Thyroid gland (tissue), 4 donors: ENCODE measurements around the gene HOMER2.

Source experiments
- POLR2A ChIP-seq, 2 donors: fragments of 450-650 bp; IDR thresholded peaks; one replicate each; pipeline ENCODE4 v1.6.1; 2017; ENCODE audit warnings: antibody characterized with exemption in 2 of 2, mild to moderate bottlenecking in 2 of 2, moderate library complexity in 1 of 2
- TF ChIP-seq, protein P1 (sequence below), 6 experiments: fragments of 200-600 bp in 3 of 6; fragments of 450-650 bp in 3 of 6; sonication (generic) in 3 of 6; IDR thresholded peaks; one replicate each; pipeline ENCODE4 v1.5.1; 2016 to 2019; ENCODE audit warnings: antibody characterized with exemption in 6 of 6, mild to moderate bottlenecking in 2 of 6, inconsistent platforms in 1 of 6, moderate library complexity in 1 of 6

DNA sequence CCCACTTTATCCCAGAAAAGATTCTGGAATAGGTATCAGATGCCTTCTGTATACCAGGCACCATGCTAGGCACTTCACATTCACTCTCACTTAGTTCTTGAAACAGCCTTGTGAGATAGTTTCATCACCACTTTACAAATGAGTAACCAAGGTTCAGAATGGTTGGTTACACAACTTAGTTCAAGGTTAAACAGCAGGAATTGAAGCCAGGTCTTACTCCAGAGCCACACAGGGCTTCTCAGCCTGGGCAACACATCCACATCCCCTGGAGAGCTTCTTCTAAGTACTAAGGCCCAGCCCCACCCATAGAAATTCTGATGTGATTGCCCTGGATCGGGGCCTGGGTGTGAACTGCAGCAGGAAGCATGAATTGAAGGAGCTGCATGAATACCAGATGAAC, 124.4 kb downstream of the HOMER2 start:
- TF ChIP-seq, protein P1, sequence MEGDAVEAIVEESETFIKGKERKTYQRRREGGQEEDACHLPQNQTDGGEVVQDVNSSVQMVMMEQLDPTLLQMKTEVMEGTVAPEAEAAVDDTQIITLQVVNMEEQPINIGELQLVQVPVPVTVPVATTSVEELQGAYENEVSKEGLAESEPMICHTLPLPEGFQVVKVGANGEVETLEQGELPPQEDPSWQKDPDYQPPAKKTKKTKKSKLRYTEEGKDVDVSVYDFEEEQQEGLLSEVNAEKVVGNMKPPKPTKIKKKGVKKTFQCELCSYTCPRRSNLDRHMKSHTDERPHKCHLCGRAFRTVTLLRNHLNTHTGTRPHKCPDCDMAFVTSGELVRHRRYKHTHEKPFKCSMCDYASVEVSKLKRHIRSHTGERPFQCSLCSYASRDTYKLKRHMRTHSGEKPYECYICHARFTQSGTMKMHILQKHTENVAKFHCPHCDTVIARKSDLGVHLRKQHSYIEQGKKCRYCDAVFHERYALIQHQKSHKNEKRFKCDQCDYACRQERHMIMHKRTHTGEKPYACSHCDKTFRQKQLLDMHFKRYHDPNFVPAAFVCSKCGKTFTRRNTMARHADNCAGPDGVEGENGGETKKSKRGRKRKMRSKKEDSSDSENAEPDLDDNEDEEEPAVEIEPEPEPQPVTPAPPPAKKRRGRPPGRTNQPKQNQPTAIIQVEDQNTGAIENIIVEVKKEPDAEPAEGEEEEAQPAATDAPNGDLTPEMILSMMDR (IDR thresholded peaks at IDR 0.05): no peak
- no peak for TF ChIP-seq POLR2A (IDR thresholded peaks at IDR 0.05)
